Heart left ventricle (tissue), 13 donors: ENCODE measurements around the gene DDX31.

ENCODE experiments used
- CTCF ChIP-seq, 12 donors: fragments of 200-600 bp; sonication (generic) in 4 of 12; IDR thresholded peaks; one replicate each; pipeline versions ENCODE4 v1.5.0 to v1.8.0; 2018 to 2022; ENCODE audit warnings: antibody characterized with exemption in 12 of 12, mild to moderate bottlenecking in 5 of 12
- POLR2A ChIP-seq, 2 donors: fragments of 450-650 bp; IDR thresholded peaks; one replicate each; pipeline ENCODE4 v1.6.1; 2017; ENCODE audit warnings: antibody characterized with exemption in 2 of 2, mild to moderate bottlenecking in 2 of 2, moderate library complexity in 2 of 2
- donor health status: ischemic (EF 13 %, LVEDD 7.1; RV severe dilation, severe dysfunction).
- donor health status: DM: no; HTN: yes; CAD: no.
- donor health status: DM: no; HTN: no; CAD: no.
- donor health status: ischemic (EF 25% LVEDD 6.9; RV normal size, moderate dysfunction).
- donor health status: ischemic (EF 25% LVEDD 5.7; RV mildly dilated, moderate dysfunction).
- donor health status: ischemic (EF 35%, LVEDD 5.7; RV mildly dilated, moderate dysfunction).
- donor health status: nonischemic (EF 11% LVEDD 7.7; RV severe dilation, severe dysfunction).
- donor health status: DM: yes; HTN: yes; CAD: no.
- donor health status: PGD.
- donor health status: ischemic (EF 29% LVEDD 5.4; RV normal size, mild dysfunction).
- donor health status: nonischemic (EF 23%, LVEDD 6.1; RV moderate dilation, normal function).

DNA sequence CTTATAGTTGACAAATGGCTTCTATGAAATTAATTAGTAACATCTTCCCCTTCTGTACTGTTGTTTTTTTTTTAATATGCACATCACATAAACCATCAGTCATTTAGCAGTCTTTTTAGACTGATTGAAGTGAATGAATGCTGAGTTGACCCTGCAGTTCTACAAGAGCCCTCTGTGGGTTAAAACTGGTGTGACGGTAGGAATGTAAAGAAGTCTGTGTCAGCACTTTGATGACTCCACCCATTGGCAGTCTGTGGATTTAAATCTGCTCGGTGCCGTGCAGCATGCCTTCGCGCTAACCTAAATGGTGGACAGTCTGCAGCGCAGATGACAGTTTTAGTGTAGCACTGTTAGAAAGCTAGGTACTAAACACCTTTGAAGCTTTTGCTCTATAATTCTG, 3.6 kb upstream of the DDX31 start:
- TF ChIP-seq CTCF (IDR thresholded peaks at IDR 0.05) (no peak), POLR2A (IDR thresholded peaks at IDR 0.05) (no peak)
